ENCODE data around the gene CLRN3. TPM values are rescaled to one million over a fixed set of nuclear protein-coding genes. Genes with fewer than 3 reads are reported as not detected.

Gene CLRN3
- total and polyA plus RNA-seq, 2 of the 8 experiments (the other 6 are each of a cell fraction or from before 2014, with no cell fraction given): not detected

DNA sequence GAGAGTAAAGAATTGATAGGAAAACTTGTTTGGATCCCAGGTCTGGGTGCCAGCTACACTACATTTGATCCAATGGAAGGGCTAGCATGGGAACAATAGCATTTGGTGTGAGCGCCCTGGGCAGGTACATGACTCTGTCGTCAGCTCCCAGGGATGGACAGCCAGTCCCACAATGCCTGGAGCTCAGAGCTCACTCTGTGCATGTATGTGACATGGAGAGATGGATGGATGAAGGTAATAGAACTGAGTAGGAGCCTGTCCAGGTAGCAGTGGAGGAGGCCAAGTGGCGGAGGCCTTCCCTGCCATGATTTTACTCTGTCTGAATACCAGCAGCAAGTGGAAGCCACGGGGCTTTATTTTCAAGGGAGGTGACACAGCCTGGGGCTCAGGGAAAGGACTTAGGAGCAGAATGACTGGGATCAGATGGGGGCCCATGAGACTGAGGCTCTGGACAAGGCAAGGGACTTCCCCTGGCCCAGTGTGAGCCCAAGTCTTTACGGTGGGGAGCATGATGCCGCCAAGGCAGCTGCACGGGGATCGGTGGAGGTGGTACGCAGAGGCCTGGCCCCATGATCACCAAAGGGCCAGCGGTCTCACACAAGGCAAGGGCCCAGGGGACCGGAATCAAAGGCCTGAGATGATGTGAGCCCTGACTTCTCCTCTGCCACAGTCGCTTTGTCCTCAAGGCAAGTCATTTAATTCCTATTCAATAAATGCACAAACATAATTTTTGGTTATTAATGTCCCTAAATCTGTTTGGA lies 20.0 kb upstream of the CLRN3 start:
- DNase-seq (ENCODE audit: low read depth in 1 of 2, low spot score in 2 of 2) (no peak), FAIRE-seq (no peak)
- Histone ChIP-seq H2BK12ac (ENCODE audit: low read depth, low read length) (no peak overlapping the region), H3K4me3 (ENCODE audit: extremely low read depth in 1 of 4, insufficient read depth in 2 of 4, low read depth in 3 of 4, low read length in 4 of 4) (no peak overlapping the region), H3K9ac (replicated peaks in 1 of 4; ENCODE audit: extremely low read depth in 1 of 4, low read depth in 3 of 4, low read length in 3 of 4) (no peak overlapping the region), H4K5ac (ENCODE audit: insufficient read length, low read depth, low read length) (no peak overlapping the region), H3K79me2 (ENCODE audit: control insufficient read depth in 1 of 2, insufficient read depth in 2 of 2, low read length in 2 of 2) (no peaks in the 10 kb centered on the region), H3K9me3 (ENCODE audit: insufficient read depth in 2 of 2, low read depth in 1 of 2, low read length in 1 of 2) (no peaks in the 10 kb centered on the region), H2BK15ac (ENCODE audit: low read length) (no peak overlapping the region), H3K27ac (ENCODE audit: low read depth, low read length) (no peak overlapping the region), H4K20me1 (replicated peaks in 1 of 2; ENCODE audit: control insufficient read depth in 1 of 2, insufficient read depth in 2 of 2, low read length in 2 of 2) (peaks cover 0 to 2% of the 10 kb centered on the region in 2 experiments), H3K18ac (ENCODE audit: extremely low read depth, low read length) (no peak overlapping the region), H3K23ac (ENCODE audit: insufficient read length) (no peak overlapping the region), H2BK5ac (ENCODE audit: low read depth, low read length) (no peak overlapping the region), H2AFZ (ENCODE audit: low read length) (no peak overlapping the region), H3K23me2 (ENCODE audit: low read depth, low read length) (no peaks in the 10 kb centered on the region; the same call in 1 of the 2 replicates), H4K91ac (replicated peaks; ENCODE audit: insufficient read length, low read length) (no peak overlapping the region), H3K36me3 (ENCODE audit: control insufficient read depth in 2 of 4, insufficient read depth in 4 of 4, low read length in 3 of 4) (no peaks in the 10 kb centered on the region), H3K56ac (replicated peaks; ENCODE audit: insufficient read length, low read depth, low read length) (no peak overlapping the region), H3K79me1 (ENCODE audit: low read depth, low read length) (no peaks in the 10 kb centered on the region), H4K8ac (ENCODE audit: extremely low read depth, insufficient read depth, low read length) (no peak overlapping the region), H3K4ac (replicated peaks; ENCODE audit: insufficient read length, low read depth, low read length) (no peak overlapping the region), H3K14ac (ENCODE audit: insufficient read length) (no peak overlapping the region), H3K4me1 (replicated peaks in 1 of 4; ENCODE audit: control insufficient read depth in 3 of 4, insufficient read depth in 4 of 4, low read length in 3 of 4) (peaks cover 0 to 2% (median 0%) of the 10 kb centered on the region in 4 experiments; a peak in 3 of 7 replicates), H3K4me2 (ENCODE audit: insufficient read depth in 1 of 2, low read depth in 2 of 2, low read length in 2 of 2) (no peak overlapping the region), H2BK20ac (ENCODE audit: low read length) (no peak overlapping the region), H3K27me3 (replicated peaks in 1 of 4; ENCODE audit: control insufficient read depth in 3 of 4, extremely low read depth in 1 of 4, insufficient read depth in 3 of 4, low read length in 3 of 4) (peaks cover under 1 to 11% (median 7%) of the 10 kb centered on the region in 4 experiments), H2BK120ac (replicated peaks; ENCODE audit: low read depth, low read length) (no peak overlapping the region), H2AK5ac (ENCODE audit: low read depth, low read length) (no peak overlapping the region)
- POLR2A ChIA-PET (ENCODE audit: partially characterized antibody): no interaction called here
- CTCF ChIA-PET (ENCODE audit: partially characterized antibody): interaction anchor here (0.8 to 3.0 kb wide), 8 partner anchors 10 to 123 kb away, joined by 3 to 11 read pairs (median 4); no protein-coding TSS in a partner anchor
- 94% methylated on average over 12 of the region's 12 CpGs; no CpG with 5 or more reads in 1 of the 2 experiments for WGBS, 2 experiments (ENCODE audit: extremely low coverage in 1 of 2, insufficient coverage in 1 of 2, insufficient read length in 1 of 2, insufficient replicate concordance in 2 of 2, low coverage in 1 of 2, low lambda C conversion rate in 2 of 2, missing lambda C conversion rate in 1 of 2)
- TF ChIP-seq SIX5 (IDR thresholded peaks at IDR 0.05; ENCODE audit: low read depth, low read length): no peak
- TF ChIP-seq ZNF274 (IDR thresholded peaks at IDR 0.05; ENCODE audit: borderline replicate concordance, extremely low read depth, low read length): no peak
- TF ChIP-seq BACH1 (IDR thresholded peaks at IDR 0.05; ENCODE audit: low read length): no peak
- TF ChIP-seq USF2 (IDR thresholded peaks at IDR 0.05; ENCODE audit: low read length): no peak

Data from H1 (cell line).